ENCODE results near the gene STK24. TPM values are rescaled to one million over a fixed set of nuclear protein-coding genes. Genes with fewer than 3 reads are reported as not detected.

The STK24 gene
- total RNA-seq, 1 donor from 2014 or later, result 44.2 TPM

DNA sequence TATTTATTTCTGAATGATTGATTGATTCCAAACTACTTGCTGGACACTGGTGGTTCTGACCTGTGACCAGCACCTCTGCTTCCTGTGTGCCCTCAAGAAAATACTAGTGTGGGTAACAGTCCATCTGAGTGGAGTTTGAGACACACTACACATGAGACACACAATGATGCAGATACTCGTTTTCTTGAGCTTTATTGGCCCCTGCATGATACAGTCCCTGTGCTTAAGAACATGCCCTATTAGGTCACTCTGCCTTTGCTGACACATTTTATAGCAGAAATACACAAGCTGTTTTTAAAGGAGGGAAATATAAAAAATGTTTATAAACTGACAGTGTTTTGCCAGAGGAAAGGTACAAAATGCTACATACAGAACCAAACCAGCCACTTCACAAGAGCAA lies 126.9 kb downstream of the STK24 start:
- DNase-seq (ENCODE audit: low spot score) (no peak), ATAC-seq (no peak)
- intact Hi-C loops (cut with DNase I), result no loop called here

- intact Hi-C loops (cut with DNase I), result no loop called here
- ATAC-seq (no peak), DNase-seq (ENCODE audit: low spot score) (no peak)
Observed at GRCh38 chr13:98449273-98449672, 127.6 kb downstream of the STK24 start.

GRCh38 chr13:98448642-98448928 lies 128.3 kb downstream of the STK24 start:
- intact Hi-C loops (cut with DNase I), result no loop called here
- no peak for ATAC-seq

DNA sequence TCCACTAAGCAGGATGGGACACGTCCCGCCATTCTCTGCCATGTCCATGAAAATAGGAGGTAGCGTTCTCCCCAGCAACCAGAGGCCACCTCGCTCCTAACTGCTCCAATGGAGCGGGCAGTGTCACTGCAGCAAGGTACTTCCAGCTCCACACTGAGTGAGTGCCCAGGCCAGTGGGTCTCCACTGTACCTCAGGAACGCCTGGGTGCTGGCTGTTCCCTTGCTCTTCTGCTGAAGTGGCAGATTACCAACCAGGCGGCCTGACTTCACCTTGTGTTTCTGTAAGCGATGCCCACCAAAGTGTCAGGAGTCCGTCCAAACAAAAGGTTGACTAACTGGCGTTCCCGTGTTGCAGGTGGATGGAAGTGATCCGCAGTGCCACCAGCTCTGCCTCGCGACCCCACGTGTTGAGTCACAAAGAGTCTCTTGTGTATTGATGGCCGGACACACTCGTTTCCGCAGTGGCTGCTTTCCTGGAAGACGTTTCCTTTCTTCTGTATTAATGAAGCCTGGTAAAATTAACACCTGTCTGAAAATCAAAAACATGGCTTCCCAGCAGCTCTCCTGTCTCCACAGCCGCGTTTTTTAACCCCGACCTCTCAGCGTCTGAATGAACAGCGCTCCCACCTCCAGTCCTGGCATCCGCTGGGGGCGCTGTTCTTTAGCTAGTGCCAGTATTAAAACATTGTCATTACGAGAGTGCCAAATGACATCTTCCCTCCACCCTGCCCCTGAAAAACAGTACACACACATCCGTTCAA lies 128.8 kb downstream of the STK24 start:
- DNase-seq (ENCODE audit: low spot score), result peak; percentile 77
- ATAC-seq, result no peak
- intact Hi-C loops (cut with DNase I), result no loop called here

More at GRCh38 chr13:98448642-98448928, 128.3 kb downstream of the STK24 start:
- DNase-seq (ENCODE audit: low spot score), result no peak

DNA sequence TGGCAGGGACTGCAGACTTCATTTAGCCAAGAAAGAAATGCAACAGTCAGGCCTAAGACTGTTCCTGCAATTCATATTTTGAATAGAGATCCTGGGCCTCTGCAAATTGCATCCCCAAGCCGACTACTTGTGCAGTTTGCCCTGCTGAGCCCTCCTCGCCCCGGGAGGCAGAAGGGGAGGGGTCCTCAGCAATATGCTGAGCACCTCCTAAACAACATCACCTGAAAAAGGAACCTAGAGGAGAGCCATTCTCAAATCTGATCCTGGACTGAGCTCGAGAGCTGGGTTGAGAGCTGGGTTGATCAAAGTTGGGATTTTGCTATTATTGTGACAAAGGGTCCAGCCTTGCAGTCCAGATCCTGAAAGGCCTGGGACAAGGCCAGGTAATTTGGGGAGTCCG lies 129.8 kb downstream of the STK24 start:
- no peak for DNase-seq (ENCODE audit: low spot score)
- intact Hi-C loops (cut with DNase I), result no loop called here
- no peak for ATAC-seq

- DNase-seq (ENCODE audit: low spot score), result no peak
- ATAC-seq, result no peak
- intact Hi-C loops (cut with DNase I), result no loop called here
Observed at GRCh38 chr13:98446234-98446621, 130.7 kb downstream of the STK24 start.

DNA sequence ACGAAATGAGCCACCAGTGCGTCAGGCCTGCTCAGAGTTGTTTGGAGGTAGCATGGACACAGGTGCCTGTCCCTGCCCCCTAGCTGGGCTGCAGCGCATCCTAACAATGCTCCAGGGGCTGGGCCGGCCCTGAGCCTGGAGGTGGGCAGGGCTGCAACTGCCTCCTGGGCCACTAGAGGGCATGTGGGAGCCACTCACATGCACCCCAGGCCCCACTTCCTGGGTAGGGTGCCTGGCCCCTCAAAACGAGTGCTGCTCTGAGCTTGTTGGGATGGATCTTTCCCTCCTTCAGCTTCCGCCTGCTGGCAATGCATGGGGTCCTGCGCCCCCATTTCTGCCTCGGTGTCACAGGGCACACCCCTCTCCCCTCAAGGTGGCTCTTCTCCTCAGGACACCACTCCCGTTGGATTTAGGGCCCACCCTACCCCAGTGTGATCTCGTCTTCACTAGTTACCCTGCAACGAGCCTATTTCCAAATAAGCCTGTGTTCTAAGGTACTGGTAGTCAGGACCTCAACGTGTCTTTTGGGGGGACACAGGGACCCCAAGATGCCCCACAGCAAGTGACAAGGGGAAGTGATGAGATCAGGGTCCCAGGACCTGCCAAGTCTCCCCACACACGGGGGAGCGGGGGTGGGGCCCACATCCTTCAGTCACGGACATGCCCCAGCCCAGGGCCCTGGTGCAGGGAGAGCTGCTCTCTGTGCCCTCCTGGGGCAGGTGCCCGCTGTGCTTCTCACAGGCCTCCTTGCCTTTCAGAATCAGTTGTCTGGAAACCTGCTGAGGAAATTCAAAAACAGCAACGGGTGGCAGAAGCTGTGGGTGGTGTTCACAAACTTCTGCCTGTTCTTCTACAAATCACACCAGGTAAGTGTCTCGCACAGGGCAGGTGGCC lies 131.3 kb downstream of the STK24 start:
- peak; percentile 85 for DNase-seq (ENCODE audit: low spot score)
- peak; percentile 89 for ATAC-seq
- intact Hi-C loops (cut with DNase I), result no loop called here

DNA sequence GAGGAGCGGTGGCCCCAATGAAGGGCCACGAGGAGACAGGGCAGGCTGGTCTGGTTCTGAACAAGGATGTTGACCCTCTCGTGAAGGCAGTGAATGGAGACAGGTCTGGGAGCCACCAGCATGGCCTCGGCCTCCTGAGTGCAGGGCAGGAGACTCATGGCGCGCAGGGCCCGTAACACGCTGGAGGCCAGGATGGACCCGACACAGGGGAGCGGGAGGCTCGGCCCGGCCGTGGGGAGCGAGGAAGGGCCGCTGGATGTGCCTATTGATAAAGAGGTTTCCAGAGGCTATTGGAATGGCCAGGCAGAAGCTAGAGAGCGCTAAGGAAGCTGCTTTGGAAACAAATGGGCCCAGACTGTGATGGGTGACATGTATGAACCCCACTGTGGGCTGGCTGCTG lies 132.5 kb downstream of the STK24 start:
- DNase-seq (ENCODE audit: low spot score) (no peak), ATAC-seq (no peak)
- intact Hi-C loops (cut with DNase I), result loop anchor here (5.0 kb wide), 2 partner anchors 213 to 228 kb away; no protein-coding TSS in a partner anchor

- ATAC-seq, result no peak
- intact Hi-C loops (cut with DNase I), result loop anchor here (5.0 kb wide), 2 partner anchors 213 to 228 kb away; no protein-coding TSS in a partner anchor
Observed at GRCh38 chr13:98443800-98444325, 133.0 kb downstream of the STK24 start.

GRCh38 chr13:98443329-98443728 lies 133.6 kb downstream of the STK24 start:
- ATAC-seq (no peak), DNase-seq (ENCODE audit: low spot score) (no peak)
- intact Hi-C loops (cut with DNase I), result loop anchor here (5.0 kb wide), 2 partner anchors 214 to 229 kb away; no protein-coding TSS in a partner anchor

More at GRCh38 chr13:98443800-98444325, 133.0 kb downstream of the STK24 start:
- DNase-seq (ENCODE audit: low spot score), result no peak

DNA sequence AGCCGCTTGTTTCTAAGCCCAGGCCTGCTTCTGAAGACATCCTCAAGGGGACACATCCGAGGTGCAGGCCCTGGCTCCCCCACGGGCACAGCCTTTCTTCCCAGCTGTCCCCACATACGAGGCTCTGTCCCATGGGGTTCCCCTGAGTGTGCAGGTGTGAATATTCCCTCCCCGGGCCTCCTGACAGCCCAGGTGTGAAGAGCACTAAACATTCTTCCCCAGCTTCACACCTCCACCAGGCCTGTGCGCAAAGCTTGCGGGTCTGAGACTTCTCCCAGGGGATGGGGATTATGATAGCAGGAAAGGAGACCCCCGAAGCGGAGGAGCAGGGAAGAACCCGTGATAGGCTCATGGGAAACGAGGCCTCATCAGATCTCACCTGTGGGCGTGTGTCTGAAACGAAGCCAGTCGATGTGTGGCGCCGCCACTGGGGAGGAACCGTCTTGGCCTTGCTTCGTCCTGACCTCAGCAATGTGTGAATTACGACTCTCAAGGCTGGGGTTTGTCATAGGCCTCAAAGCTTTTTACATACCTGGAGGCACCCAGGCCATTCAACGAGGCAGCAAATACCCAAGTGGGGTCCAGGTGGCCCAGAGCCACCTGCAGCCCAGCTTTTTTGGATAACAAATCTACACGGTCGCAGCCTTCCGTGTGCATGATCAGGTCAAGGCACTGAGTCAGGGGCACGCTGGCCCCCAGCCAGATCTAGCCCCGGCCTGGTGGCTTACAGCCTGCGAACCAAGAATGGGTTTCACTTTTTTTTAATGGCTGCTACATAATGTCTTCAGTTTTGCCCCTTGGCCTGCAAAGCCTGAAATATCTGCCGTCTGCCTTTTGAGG lies 134.3 kb downstream of the STK24 start:
- DNase-seq (ENCODE audit: low spot score), result no peak
- ATAC-seq, result no peak
- intact Hi-C loops (cut with DNase I), result loop anchor here (5.0 kb wide), 2 partner anchors 215 to 230 kb away; no protein-coding TSS in a partner anchor

GRCh38 chr13:98441056-98441676 lies 135.7 kb downstream of the STK24 start:
- no peak for DNase-seq (ENCODE audit: low spot score)
- ATAC-seq, result no peak
- intact Hi-C loops (cut with DNase I), result loop anchor here (5.0 kb wide), 2 partner anchors 216 to 231 kb away; no protein-coding TSS in a partner anchor

DNA sequence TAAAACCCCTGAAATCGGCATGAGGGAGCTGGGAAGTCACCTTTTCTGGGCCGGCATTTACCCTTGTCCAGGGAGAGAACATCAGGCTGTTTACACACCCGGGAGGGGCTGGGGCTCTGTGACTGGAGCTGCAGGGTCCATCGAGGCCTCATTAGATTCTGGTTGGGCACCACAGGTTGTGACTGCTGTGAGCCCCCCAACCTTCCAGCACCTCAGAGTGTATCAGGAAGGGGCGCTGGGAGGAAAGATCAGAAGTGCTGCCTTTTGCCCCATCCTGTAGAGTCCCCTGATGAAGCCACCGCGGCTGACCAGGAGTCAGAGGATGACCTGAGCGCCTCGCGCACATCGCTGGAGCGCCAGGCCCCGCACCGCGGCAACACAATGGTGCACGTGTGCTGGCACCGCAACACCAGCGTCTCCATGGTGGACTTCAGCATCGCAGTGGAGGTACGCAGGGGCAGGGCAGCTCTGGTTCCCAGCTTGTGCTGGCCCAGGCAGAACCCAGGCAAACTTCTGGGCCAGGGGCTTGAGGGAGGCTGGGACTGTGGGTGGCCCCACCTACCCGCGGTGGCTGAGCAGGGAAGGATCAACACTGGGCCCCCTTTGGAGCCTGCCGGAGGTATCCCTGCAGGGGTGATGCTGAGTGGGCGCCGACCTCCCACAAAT lies 136.4 kb downstream of the STK24 start:
- intact Hi-C loops (cut with DNase I), result loop anchor here (5.0 kb wide), 2 partner anchors 217 to 232 kb away; no protein-coding TSS in a partner anchor
- ATAC-seq, result no peak
- no peak for DNase-seq (ENCODE audit: low spot score)

GRCh38 chr13:98439896-98440295 lies 137.0 kb downstream of the STK24 start:
- no peak for DNase-seq (ENCODE audit: low spot score)
- no peak for ATAC-seq
- intact Hi-C loops (cut with DNase I), result loop anchor here (5.0 kb wide), 2 partner anchors 217 to 232 kb away; no protein-coding TSS in a partner anchor

- no peak for DNase-seq (ENCODE audit: low spot score)
- intact Hi-C loops (cut with DNase I), result no loop called here
Observed at GRCh38 chr13:98439126-98439828, 137.6 kb downstream of the STK24 start.

DNA sequence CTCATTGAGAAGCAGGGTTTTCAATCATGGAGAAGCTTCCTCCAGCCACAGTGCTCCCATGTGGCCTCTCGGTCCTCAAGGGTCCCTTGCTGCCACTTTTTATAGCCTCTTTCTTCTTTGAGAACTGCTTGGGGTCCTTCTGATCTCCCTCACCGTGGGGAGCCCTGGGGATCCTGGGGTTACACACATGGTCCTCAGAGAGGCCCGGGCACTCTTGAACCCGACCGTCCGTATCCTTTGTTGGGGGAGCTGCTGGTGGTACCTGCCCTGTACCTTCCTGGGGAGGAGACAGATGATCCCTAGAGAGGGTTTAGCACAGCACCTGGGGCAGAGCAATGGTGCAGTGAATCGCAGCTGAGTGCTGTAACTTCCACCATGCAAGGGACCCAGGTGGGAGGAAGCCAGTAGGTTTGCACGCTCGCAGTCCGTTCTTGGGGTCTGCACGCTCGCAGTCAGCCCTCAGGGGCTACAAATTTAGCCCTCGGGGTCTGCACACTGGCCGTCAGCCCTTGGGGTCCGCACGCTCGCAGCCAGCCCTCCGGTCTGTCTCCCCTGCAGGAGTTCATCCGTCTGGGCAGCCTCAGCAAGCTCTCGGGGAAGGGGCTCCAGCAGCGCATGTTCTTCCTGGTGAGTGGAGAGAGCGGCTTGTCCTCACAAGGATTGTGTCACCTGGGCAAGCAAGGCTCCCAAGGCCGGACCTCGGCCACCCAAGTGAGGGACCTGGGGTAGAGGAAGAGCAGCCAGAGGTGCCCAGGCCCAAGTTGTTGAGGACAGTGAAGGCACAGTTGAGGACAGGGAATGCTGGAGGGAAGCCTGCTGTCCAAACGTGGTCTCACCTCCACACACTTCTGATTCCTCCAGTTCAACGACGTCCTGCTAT lies 138.4 kb downstream of the STK24 start:
- intact Hi-C loops (cut with DNase I), result no loop called here
- DNase-seq (ENCODE audit: low spot score) (no peak), ATAC-seq (no peak)

More at GRCh38 chr13:98439126-98439828, 137.6 kb downstream of the STK24 start:
- no peak for ATAC-seq

All from sciatic nerve (tissue), 2 donors.